Subcutaneous preadipocyte (primary cell): ENCODE data around the gene HP. TPM values are rescaled to one million over a fixed set of nuclear protein-coding genes. Genes with fewer than 3 reads are reported as not detected.

Source experiments
- total RNA-seq: library from RNA; depleted of rRNA; stranded (reverse); fragments of >200 nt; gene quantifications from 2 replicates; pipeline ENCODE4 v1.2.3, GENCODE V29; 2012

Gene HP, protein sequence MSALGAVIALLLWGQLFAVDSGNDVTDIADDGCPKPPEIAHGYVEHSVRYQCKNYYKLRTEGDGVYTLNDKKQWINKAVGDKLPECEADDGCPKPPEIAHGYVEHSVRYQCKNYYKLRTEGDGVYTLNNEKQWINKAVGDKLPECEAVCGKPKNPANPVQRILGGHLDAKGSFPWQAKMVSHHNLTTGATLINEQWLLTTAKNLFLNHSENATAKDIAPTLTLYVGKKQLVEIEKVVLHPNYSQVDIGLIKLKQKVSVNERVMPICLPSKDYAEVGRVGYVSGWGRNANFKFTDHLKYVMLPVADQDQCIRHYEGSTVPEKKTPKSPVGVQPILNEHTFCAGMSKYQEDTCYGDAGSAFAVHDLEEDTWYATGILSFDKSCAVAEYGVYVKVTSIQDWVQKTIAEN
- total RNA-seq: not detected in 2 replicates

DNA sequence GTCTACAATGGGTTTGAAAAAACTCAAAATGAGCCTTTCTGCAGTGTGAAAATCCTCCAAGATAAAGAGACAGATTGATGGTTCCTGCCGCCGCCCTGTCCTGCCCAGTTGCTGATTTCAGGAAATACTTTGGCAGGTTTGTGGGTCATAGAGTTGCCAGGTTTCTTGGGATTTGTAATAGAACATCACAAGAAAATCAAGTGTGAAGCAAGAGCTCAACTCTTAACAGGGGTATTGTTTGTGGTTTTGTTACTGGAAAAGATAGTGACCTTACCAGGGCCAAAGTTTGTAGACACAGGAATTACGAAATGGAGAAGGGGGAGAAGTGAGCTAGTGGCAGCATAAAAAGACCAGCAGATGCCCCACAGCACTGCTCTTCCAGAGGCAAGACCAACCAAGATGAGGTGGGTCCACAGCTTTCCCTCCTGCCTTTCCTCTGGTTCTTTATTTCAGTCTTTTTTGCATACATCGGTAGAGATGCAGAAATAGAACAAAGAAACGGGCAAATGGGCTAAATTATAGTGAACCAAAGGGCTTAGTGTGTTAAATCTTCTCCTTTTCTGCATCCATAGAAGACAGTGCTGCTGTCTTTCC is at the start of gene HP:
TSS of gene HP (plus strand) at position 252 of the 594 bp plus-strand sequence. CDS start at position 400, 148 bp downstream.

GRCh38 chr16:72008424-72009216 is 45.7 kb upstream of the HP start, which contains the start of gene DHODH:
Gene DHODH (plus strand): TSS chr16:72008744. CDS start chr16:72008765, 21 bp downstream.

GRCh38 chr16:72093448-72094265 is 39.4 kb downstream of the HP start, which contains the start of the genes DHX38 and TXNL4B:
Gene DHX38 (plus strand): TSS chr16:72093847. CDS start chr16:72096158, 2,311 bp downstream.
Gene TXNL4B (minus strand): TSS chr16:72093620. CDS start chr16:72090749, 2,871 bp downstream.

Other genes starting within 250 kb of the HP start
- gene AP1G1, start 245.7 kb upstream of the HP start, total RNA-seq: 57.0 and 83.7 TPM in 2 replicates
- gene ATXN1L, start 208.5 kb upstream of the HP start, total RNA-seq: 10.8 and 11.0 TPM in 2 replicates
- 2.9 and 3.3 TPM in 2 replicates for gene ZNF821, start 170.3 kb upstream of the HP start, total RNA-seq
- 115 and 128 TPM in 2 replicates for gene IST1, start 159.0 kb upstream of the HP start, total RNA-seq
- gene PKD1L3, start 54.1 kb upstream of the HP start, total RNA-seq: not detected in 2 replicates
- 8.8 and 11.5 TPM in 2 replicates for gene DHODH, start 45.8 kb upstream of the HP start, total RNA-seq
- gene HPR, start 8.7 kb downstream of the HP start, total RNA-seq: not detected in 2 replicates
- gene TXNL4B, start 39.1 kb downstream of the HP start, total RNA-seq: 7.4 and 7.7 TPM in 2 replicates
- 50.3 and 66.7 TPM in 2 replicates for gene DHX38, start 39.3 kb downstream of the HP start, total RNA-seq
- gene PMFBP1, start 117.7 kb downstream of the HP start, total RNA-seq: 0.37 and 0.78 TPM in 2 replicates